Progenitor cell of endocrine pancreas (in vitro differentiated cells): ENCODE data around the gene PSEN2. TPM values are rescaled to one million over a fixed set of nuclear protein-coding genes. Genes with fewer than 3 reads are reported as not detected.

ENCODE experiments used
- DNase-seq: peaks from one replicate; pipeline ENCODE4 v3.0.0; 2021; ENCODE audit warnings: low spot score; ENCODE audit not compliant: unreplicated experiment
- H3K27ac Mint-ChIP-seq: 2 replicates; pipeline ENCODE4 v1.8.0; 2021; ENCODE audit warnings: mild to moderate bottlenecking, moderate library complexity, mixed read lengths
- H3K27me3 Mint-ChIP-seq: 2 replicates; pipeline ENCODE4 v1.8.0; 2021; ENCODE audit warnings: mixed read lengths
- H3K36me3 Mint-ChIP-seq: 2 replicates; pipeline ENCODE4 v1.8.0; 2022; ENCODE audit warnings: mixed read lengths; ENCODE audit not compliant: insufficient read depth
- H3K4me1 Mint-ChIP-seq: 2 replicates; pipeline ENCODE4 v1.8.0; 2021; ENCODE audit warnings: low read depth, mixed read lengths
- H3K4me3 Mint-ChIP-seq: 2 replicates; pipeline ENCODE4 v1.8.0; 2021; ENCODE audit warnings: low read depth, mild to moderate bottlenecking, moderate library complexity, mixed read lengths
- H3K9me3 Mint-ChIP-seq: 2 replicates; pipeline ENCODE4 v1.8.0; 2021; ENCODE audit warnings: low read depth, mixed read lengths
- CTCF ChIP-seq: fragments of 200-600 bp; sonication (generic); IDR thresholded peaks from one replicate; pipeline ENCODE4 v1.5.0; 2021; ENCODE audit warnings: antibody characterized with exemption, mild to moderate bottlenecking; ENCODE audit not compliant: unreplicated experiment
- total RNA-seq: library from RNA; stranded (reverse); gene quantifications from 2 replicates; pipeline ENCODE4 v1.2.1, GENCODE V29; 2021

The PSEN2 gene
- total RNA-seq, 1 donor from 2014 or later: 27.5 TPM

GRCh38 chr1:226934483-226935237 lies 64.2 kb downstream of the PSEN2 start:
- peaks cover 14% of the 10 kb centered on the region for H3K9me3 Mint-ChIP-seq
- H3K4me3 Mint-ChIP-seq: no peak overlapping the region
- H3K4me1 Mint-ChIP-seq: peaks cover 10% of the 10 kb centered on the region
- H3K27me3 Mint-ChIP-seq: no peaks in the 10 kb centered on the region
- no peak for TF ChIP-seq CTCF
- no peak for DNase-seq
- no peak overlapping the region for H3K27ac Mint-ChIP-seq
- peaks cover 18% of the 10 kb centered on the region for H3K36me3 Mint-ChIP-seq

- TF ChIP-seq CTCF: no peak
- H3K4me3 Mint-ChIP-seq: peak overlapping the region; percentile 80
- H3K4me1 Mint-ChIP-seq: peaks cover 19% of the 10 kb centered on the region
- no peak for DNase-seq
- H3K27me3 Mint-ChIP-seq: no peaks in the 10 kb centered on the region
- H3K9me3 Mint-ChIP-seq: peaks cover 14% of the 10 kb centered on the region
- H3K36me3 Mint-ChIP-seq: peaks cover 20% of the 10 kb centered on the region
- no peak overlapping the region for H3K27ac Mint-ChIP-seq
These were observed 67.7 kb downstream of the PSEN2 start for GRCh38 chr1:226937940-226938725.

- Mint-ChIP-seq H3K36me3 (peaks cover 20% of the 10 kb centered on the region), H3K4me1 (peaks cover 28% of the 10 kb centered on the region), H3K27me3 (no peaks in the 10 kb centered on the region), H3K9me3 (peaks cover 14% of the 10 kb centered on the region), H3K4me3 (peak overlapping the region; percentile 80), H3K27ac (peak overlapping the region; percentile 96)
- no peak for TF ChIP-seq CTCF
- no peak for DNase-seq
These were observed 68.6 kb downstream of the PSEN2 start for GRCh38 chr1:226938903-226939437.

GRCh38 chr1:226939438-226940028 lies 69.1 kb downstream of the PSEN2 start:
- H3K4me3 Mint-ChIP-seq: peak overlapping the region; percentile 80
- TF ChIP-seq CTCF: no peak
- H3K27me3 Mint-ChIP-seq: no peaks in the 10 kb centered on the region
- H3K4me1 Mint-ChIP-seq: peaks cover 31% of the 10 kb centered on the region
- H3K36me3 Mint-ChIP-seq: peaks cover 17% of the 10 kb centered on the region
- peak overlapping the region; percentile 96 for H3K27ac Mint-ChIP-seq
- H3K9me3 Mint-ChIP-seq: peaks cover 11% of the 10 kb centered on the region
- DNase-seq: peak; percentile 30
